HG03558 (cell line): Measurements from ENCODE around the gene CTIF.

ENCODE experiments used
- ATAC-seq: cut with Tn5 transposase; IDR thresholded peaks from one replicate; pipeline ENCODE4 v1.9.1; 2021; ENCODE audit warnings: moderate number of reproducible peaks; ENCODE audit not compliant: unreplicated experiment; ENCODE audit errors: extremely low read depth

The CTIF gene

DNA sequence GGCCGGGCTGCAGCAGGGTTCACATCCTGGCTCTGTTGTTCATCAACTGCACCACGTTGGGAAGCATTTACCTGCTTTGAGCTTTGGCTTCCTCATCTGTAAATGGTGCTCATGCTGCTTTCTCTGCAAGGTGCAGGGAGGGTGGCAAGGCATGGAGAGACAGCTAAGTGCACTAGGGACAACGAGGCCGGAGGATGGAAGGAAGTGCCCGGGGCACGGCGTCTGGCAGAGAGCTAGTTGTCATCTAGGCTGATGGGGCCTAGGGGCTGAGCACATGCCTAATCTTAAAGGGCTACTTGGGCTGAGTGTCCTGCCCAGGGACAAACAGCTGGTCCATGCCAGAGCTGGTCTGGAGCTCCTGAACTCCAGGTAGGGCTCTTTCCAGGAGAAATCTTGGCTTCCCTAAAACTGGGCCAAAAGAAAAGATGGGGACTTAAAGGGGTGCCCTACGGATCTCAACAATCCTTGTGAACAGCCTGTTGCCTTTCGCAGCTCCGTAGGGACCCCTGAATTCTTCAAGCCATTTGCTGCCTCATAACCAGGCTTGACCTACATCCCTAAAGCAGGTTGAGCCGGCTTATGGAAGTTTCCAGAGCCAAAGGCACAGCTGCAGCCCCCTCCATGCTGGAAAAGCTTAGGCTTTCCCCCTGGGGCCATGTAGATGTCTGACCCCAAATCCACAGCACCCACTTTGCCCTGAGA, 281.1 kb downstream of the CTIF start:
- no peak for ATAC-seq

DNA sequence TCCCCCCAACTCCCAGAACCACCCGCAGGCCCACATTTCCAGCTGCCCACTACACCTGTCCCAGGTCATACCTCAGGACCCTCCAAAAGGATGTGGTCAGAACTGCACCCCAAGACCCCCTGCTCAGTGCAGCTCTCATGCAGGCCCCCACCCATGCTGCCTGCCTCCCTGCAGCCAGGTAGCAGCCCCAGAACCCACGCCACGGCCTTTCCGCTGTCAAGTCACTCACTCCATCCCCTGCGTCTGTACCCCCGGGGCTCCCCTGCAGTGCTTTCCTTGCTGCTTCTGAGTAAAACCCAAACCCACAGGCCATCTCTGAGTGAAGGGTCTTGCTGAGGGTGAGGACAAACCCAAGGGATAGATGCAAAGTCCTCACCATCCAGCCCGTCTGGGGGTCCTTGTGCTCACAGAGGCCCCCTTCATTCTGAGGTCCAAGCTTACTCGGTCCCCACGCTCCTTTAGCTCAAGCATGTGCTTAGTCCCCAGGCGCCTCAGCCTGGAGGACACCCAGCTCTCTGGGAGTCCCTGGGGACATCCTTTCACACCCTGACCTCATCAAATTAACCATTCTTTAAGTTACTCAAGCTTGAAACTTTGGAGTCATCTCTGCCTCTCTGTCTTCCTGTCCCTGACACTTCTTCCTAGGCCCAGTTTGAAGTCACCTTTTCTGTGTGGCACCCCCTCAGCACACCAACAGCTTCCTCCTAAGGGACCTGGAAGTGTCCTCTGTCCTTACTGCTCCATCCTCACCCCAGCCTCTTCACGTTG, 281.8 kb downstream of the CTIF start:
- peak; percentile 94 for ATAC-seq

DNA sequence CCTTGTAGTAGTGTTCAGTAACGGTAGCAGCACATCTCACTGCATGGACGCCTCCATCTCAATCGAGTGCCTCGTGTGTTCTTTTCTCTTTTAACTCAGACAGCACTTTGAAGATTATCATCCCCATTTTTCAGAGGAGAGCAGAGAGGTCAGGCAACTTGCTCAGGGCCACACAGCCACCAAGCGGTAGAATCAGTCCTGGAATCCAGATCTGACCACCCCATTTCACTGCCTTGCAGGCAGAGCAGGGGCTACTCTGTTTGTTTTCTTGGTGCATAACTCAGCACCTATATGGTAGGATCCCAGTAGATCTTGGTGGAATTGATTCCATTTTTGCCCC, 282.4 kb downstream of the CTIF start:
- no peak for ATAC-seq

DNA sequence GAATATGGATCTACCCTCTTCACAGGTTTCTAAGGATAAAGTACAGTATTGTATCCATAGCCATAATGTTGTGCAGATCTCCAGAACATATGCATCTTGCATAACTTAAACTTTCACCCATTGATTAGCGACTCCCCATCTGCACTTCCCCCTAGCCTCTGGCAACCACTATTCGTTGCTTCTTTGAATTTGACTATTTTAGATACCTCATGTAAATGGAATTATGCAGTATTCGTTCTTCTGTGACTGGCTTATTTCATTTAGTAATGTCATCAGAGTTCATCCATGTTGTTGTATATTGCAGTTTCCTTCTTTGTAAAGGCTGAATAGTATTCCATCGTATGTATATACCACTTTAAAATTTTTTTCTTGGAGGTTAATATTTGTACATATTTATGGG, 283.0 kb downstream of the CTIF start:
- no peak for ATAC-seq

DNA sequence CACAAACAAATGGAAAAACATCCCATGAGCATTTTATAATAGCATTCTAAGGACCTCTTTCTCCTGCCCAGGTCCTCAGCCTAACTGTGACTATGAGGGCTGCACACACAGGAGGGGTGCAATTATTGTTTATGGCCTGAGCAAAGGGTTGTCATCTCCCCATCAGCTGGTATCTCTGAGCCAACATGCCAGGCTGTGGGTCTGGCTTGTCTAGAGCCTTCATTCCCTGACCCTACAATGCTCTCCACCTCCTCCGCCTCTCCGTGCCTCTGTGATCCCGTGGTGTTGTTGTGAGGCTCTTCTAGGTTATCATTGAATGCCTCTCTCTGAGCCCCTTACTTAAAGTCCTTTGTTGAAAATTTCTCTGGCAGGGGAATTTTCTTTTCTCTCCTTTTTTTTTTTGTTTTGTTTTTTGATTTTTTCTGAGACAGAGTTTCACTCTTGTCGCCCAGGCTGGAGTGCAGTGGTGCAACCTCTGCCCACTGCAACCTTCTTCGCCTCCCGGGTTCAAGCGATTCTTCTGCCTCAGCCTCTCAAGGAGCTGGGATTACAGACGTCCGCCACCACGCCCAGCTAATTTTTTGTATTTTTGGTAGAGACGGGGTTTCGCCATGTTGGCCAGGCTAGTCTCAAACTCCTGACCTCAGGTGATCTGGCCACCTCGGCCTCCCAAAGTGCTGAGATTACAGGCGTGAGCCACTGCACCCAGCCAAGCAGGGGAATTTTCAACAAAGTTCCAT, 285.6 kb downstream of the CTIF start:
- ATAC-seq, result no peak

DNA sequence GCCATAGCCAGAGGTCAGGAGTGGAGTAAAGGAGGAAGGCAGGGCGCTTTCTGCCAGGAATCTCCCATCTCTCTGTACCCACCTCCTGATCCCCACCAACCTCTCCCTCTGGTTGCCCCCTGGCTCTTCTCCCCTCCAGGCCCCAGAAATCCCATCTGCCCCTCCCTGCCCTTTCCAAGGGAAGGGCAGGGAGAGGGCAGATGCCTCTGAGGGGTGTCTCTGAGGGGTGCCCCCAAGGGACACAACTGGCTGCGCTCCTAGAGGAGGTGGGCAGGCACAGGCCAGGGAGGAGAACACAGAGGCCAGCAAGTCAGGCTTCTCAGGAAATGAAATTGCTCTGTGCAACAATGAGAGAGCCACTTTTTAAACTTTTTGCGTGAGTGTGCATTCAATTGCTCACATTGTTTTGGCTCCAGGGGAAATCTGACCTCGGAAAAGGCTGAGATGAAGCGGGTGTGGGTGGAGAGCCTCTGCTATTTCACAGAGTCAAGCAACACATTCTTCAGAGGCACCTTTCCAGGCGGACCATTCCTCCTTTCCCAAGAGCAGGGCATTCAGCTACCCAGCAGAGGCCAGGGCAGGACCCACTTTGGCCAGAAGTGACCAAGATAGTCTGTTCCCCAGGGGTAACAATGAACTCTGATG, 286.4 kb downstream of the CTIF start:
- no peak for ATAC-seq

DNA sequence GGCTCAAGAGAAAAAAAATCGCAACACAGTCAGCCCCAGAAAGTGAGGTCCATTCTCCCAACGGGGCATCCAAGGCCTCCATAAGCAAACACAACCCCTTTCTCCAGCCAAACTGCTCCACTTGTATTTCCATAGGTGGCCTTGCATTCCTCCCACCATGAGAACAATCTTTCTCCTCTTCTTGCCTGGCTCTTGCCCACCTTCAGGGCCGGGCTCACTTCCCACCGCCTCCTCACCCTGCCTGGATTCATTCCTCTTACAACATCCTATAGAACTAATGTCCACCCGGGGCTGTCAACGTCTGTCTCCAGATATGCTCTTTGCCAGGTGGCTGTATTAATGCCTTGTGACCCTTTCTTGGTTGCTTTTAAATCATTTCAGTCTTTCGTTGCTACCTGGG, 287.4 kb downstream of the CTIF start:
- no peak for ATAC-seq

DNA sequence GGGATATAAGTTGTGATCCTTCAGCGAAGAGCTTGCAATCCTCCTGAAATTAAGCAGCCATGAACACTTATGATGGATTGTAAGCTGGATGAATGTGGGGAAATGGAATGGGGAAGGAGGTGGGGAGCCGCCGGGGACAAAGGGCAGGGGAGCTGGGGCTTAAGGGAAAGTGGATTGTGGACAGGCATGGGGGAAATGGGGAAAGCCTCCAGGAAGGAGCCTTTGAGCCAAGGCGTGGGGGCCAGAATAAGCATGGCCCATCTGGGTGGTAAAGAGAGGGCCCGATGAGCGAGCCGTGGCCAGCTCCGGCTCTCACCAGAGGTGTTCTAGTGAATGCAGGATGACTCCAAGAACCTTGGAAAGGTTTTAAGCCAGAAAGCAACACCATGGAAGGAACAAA, 288.0 kb downstream of the CTIF start:
- no peak for ATAC-seq

DNA sequence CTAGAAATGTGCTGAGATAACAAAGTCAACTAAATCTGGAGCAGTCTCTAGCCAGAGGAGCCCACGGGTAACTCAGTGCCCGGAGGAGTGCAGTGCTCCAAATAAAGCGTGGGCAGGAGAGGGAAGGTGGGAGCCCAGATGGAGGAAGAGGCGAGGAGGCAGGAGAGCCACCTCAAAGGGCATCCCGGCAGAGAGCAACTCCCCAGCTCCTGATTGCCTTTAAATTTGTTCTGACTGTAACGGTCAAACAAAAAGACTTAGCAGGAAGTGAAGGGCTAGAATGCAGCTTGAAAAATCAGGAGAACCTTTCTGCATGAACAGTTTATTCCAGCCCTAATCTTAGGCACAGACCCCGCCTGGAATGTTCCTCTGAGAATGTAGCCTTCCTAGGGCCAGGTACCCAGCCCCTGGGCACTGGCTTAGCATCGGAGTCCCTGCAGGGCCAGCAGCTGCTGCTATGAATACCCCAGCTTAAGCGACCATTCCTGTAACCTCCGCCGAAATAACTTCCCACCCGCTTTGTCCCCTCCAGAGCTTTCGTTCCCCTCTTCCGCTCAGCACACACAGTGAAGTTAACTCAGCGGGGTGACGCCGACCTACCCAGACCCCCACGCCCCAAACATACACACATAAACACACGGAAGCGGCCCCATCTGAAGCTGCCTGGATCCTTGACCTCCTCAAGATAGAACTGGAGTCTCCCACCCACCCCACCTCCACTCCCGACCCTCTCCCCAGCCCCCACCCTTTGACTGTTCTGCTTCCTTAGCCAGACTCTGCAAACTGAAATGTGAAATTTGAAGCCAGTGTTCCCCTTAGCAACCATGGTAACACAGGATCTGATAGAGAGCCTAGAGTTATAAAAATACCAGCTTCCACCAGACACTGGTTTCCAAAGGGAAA, 288.7 kb downstream of the CTIF start:
- ATAC-seq, result no peak

DNA sequence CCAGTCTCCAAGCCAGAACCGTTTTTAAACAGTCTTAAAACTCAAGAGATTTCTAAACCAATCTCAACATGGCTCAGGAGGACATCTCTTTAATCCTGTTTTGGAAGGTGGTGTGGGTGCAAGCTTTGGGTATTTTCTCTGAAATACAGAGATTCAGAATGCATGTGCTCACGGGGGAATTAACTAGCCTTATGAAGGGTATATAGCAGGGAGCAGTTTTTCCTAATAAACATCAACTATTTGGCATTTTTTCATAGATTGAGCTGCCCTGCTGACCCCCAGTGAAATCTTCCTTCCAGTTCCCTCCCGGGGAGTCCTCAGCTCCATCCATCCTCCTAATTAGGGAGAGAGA, 289.3 kb downstream of the CTIF start:
- no peak for ATAC-seq

DNA sequence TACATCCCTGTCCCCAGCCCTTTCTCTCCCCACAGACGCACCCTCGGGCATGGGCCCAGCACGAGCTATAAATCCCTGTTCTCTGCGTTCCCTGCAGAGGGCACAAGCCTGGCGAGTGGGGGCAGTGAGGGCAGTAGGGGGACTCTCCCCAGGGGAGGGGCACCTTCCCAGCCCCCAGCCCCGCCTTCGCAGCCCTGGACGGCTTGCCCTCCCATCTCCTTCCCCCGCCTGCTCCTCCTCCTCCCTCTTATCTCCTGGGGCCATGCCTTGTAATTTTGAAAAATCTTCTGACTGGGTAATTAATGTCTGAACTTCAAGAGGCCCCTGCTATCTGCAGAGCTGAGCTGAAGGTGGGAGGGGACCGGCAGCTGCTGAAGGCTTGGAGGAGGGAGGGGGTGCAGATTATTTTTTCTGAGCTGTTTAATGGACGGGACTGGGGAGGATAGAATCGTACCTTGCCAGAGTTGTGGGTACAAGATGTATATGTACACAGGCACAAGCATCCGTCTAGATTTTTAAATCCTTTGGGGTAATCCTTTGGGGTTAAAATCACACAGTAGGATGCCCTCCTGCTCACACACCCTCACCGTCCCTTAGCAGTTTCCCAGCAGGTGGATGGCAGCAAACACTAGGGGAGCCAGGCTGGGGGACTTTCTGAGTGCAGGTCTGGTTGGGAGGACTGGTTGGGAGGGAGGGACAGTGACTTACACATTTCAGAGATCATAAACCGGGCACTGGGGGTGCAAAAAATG, 290.0 kb downstream of the CTIF start:
- ATAC-seq, result no peak

DNA sequence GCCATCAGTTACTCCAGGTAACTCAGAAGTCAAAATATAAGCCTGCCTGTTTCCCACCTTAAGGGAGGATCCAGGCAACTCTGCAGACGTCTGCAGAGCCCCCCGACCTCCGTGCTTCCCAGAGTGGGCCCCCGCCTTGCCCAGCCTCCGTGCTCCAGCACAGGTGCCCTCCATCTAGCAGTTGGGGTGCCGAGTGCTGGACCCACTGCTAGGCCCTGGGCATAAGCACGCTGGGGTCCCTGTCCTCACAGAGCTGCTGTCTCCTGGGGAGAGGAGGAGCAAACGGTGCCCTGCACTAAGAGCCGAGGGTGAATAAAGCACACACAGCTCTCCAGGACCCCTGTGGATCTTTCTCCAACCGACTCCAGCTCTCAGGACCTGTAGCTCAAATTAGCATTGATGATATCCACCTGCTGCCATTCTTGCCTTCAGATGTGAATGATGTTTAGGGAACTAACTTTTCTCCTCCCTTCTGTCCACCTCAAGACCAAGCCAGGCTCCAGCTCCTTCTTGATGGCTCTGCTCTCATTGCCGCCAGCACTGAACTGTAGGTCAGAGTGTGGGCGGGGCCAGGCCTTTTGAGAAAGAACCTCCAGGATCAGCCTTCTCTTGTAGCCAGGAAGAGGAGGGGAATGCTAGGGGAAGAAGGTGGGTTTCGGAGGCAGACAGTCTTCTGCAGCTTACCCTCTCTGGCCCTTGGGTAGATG, 290.8 kb downstream of the CTIF start:
- no peak for ATAC-seq

DNA sequence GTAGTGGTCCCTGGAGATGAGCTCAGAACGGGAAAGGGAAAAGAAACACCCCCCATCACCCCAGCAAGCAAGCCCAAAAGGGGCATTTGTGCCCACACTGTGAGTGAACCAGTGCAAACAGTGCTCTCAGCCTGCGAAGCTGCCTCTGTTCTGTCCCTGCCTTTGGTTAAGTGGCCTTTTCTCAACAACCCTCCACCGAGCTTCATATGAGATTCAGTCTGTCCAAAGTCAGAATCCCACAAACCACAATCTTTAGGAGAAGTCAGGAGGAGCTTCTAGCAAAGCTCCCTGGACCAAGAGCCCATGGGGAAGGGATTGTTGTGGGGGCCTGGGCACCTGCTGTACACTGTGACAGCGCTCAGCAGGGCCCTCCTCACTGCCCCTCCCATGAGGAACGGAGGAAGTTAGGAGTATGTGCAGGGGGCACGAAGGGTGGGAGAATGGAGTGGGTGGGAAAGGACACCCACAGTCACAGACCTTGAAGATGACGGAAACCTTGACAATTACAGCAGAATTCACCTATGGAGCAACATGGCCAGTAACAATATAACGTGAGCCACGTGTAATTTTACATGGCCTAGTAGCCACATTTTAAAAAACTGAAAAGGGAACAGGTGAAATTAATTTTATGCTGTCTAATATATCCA, 292.4 kb downstream of the CTIF start:
- ATAC-seq, result no peak

DNA sequence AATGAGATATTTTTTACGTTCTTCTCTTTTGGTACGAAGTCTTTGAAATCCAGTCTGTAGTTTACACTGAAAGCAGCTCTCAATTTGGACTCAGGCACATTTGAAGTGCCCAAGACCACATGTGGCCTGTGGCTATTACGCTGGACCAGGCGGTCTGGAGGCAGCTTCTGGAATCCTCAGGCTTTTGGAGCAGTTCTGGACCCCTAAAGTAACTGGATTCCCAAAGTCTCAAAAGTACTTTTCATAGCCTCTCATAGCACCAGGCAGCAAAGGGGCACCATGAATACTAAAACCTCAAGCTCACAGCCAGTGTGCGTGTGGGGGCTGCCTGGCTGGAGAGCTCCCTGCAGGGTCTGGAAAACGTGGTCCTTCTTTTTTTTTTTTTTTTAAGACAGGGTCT, 293.0 kb downstream of the CTIF start:
- no peak for ATAC-seq

DNA sequence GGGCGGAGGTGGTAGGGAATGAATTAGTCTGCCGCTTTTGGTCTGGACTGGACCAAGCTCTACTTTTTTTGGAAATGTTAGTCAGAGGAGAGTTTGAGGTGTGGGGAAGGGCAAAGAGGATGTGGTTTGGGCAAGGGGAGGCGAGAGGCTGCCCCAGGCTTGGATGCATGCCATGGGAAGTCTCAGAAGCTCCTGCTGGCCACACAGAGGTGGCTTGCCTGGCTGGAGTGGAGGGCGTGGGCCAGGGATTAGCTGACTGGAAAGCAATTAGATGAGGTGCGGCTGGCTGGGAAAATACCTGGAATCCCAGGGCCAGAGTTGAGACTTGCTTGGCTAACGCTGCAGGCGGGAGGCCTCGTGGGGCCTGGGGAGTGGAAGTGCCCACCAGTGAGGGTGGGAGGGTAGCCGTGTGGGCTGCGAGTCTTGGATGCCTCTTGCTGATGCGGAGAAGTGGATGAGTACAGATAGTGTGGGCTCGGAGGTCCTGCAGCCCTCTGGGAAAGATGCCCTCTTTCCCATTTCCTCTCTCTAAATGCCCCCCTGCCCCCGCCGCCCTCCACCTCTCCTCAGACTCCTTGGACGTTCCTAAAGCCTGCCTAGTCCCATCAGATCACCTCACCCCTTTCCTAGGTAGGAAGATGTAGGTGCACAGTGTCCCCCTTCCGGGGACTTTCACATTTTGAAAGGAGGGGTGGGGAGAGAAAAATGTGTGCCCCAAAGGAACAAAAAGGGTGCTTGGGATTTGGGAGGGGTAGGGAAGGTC, 294.3 kb downstream of the CTIF start:
- ATAC-seq, result no peak

DNA sequence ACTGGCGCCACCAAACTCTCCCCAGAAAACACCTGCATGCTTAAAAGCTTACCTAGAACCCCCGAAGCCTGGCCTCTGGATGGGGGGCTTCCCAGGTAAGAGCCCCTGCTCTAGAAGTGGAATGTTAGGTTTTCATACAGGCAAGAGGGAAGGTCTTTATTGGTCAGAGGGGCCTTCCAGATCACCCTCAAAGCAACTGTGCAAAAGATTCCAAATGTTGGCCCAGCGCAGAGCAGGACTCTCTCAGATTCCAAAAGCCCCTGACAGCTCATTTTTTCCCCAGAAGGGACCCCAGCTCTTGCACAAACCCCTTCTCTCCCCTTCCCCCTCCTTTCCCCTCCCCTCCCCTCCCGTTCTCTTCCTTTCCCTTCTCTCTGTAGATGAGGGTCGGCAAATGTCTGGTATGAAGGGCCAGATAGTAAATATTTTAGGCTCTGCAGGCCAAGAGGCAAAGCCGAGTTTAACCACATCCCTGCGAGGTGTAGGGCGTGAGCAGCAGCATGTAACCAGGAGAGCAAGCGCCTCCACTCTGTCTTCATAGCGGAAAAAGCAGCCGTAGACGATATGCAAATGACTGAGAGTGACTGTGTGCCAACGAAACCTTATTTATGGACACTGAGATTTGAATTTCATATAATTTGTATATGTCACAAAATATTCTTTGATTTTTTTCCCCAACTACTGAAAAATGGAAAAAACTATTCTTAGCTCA, 295.0 kb downstream of the CTIF start:
- ATAC-seq, result peak; percentile 46
